H9 (cell line): ENCODE data around the gene POU1F1. TPM values are rescaled to one million over a fixed set of nuclear protein-coding genes. Genes with fewer than 3 reads are reported as not detected.

ENCODE experiments used
- DNase-seq: peaks from one replicate; pipeline ENCODE4 v3.0.0-alpha.2; 2017
- H2AFZ ChIP-seq: one replicate; pipeline ENCODE4 v1.6.1; 2013; ENCODE audit warnings: mild to moderate bottlenecking, low read length, control low read depth, moderate library complexity
- H2AK5ac ChIP-seq: 2 replicates; pipeline ENCODE4 v1.6.1; 2013; ENCODE audit warnings: low read length, control low read depth, mixed read lengths; ENCODE audit not compliant: insufficient read length
- H2BK120ac ChIP-seq: one replicate; pipeline ENCODE4 v1.6.1; 2013; ENCODE audit warnings: low read depth, mild to moderate bottlenecking, low read length, control low read depth, inconsistent platforms; ENCODE audit not compliant: poor library complexity, severe bottlenecking
- H2BK12ac ChIP-seq: 2 replicates; pipeline ENCODE4 v1.6.1; 2013; ENCODE audit warnings: low read length, control low read depth, mixed read lengths, low read depth; ENCODE audit not compliant: insufficient read length
- H2BK15ac ChIP-seq: 2 replicates; pipeline ENCODE4 v1.6.1; 2013; ENCODE audit warnings: low read depth, low read length, control low read depth
- H2BK20ac ChIP-seq: one replicate; pipeline ENCODE4 v1.6.1; 2013; ENCODE audit warnings: low read depth, mild to moderate bottlenecking, low read length, control low read depth, inconsistent platforms; ENCODE audit not compliant: poor library complexity, severe bottlenecking
- H2BK5ac ChIP-seq: 2 replicates; pipeline ENCODE4 v1.6.1; 2013; ENCODE audit warnings: low read length, control low read depth, mixed read lengths; ENCODE audit not compliant: insufficient read length
- H3K14ac ChIP-seq: 2 replicates; pipeline ENCODE4 v1.6.1; 2013; ENCODE audit warnings: low read length, control low read depth; ENCODE audit not compliant: insufficient read depth
- H3K18ac ChIP-seq: 2 replicates; pipeline ENCODE4 v1.6.1; 2013; ENCODE audit warnings: low read depth, mild to moderate bottlenecking, mixed read lengths, low read length, control low read depth; ENCODE audit not compliant: insufficient read length
- H3K23ac ChIP-seq: 2 replicates; pipeline ENCODE4 v1.6.1; 2013; ENCODE audit warnings: low read length, control low read depth, mixed read lengths, low read depth; ENCODE audit not compliant: insufficient read length
- H3K23me2 ChIP-seq: 2 replicates; pipeline ENCODE4 v1.6.1; 2013; ENCODE audit warnings: low read depth, mild to moderate bottlenecking, mixed read lengths, low read length, control low read depth; ENCODE audit not compliant: insufficient read length, poor library complexity, severe bottlenecking
- H3K27ac ChIP-seq: 2 replicates; pipeline ENCODE4 v1.5.1; 2013; ENCODE audit warnings: low read length, control low read depth, mixed read lengths, low read depth; ENCODE audit not compliant: insufficient read length
- H3K27me3 ChIP-seq: 2 replicates; pipeline ENCODE4 v1.6.1; 2013; ENCODE audit warnings: low read length, control low read depth, inconsistent platforms; ENCODE audit not compliant: insufficient read depth
- H3K4ac ChIP-seq: 2 replicates; pipeline ENCODE4 v1.6.1; 2013; ENCODE audit warnings: low read depth, mild to moderate bottlenecking, control low read depth, inconsistent platforms, low read length, moderate library complexity
- H3K4me1 ChIP-seq: 2 replicates; pipeline ENCODE4 v1.6.1; 2013; ENCODE audit warnings: low read length, control low read depth, inconsistent platforms; ENCODE audit not compliant: insufficient read depth
- H3K4me2 ChIP-seq: 2 replicates; pipeline ENCODE4 v1.6.1; 2013; ENCODE audit warnings: low read length, control low read depth, mixed read lengths; ENCODE audit not compliant: insufficient read length, insufficient read depth
- H3K56ac ChIP-seq: 2 replicates; pipeline ENCODE4 v1.6.1; 2013; ENCODE audit warnings: low read depth, mild to moderate bottlenecking, mixed read lengths, low read length, control low read depth; ENCODE audit not compliant: insufficient read length
- H3K79me1 ChIP-seq: 2 replicates; pipeline ENCODE4 v1.6.1; 2013; ENCODE audit warnings: low read depth, mild to moderate bottlenecking, moderate library complexity, low read length, control low read depth, inconsistent platforms; ENCODE audit not compliant: insufficient read depth, poor library complexity, severe bottlenecking
- H3K79me2 ChIP-seq: 2 replicates; pipeline ENCODE4 v1.6.1; 2013; ENCODE audit warnings: low read length, control low read depth, inconsistent platforms; ENCODE audit not compliant: insufficient read depth
- H3K9ac ChIP-seq: 2 replicates; pipeline ENCODE4 v1.6.1; 2013; ENCODE audit warnings: low read length, control low read depth, mixed read lengths; ENCODE audit not compliant: insufficient read length; ENCODE audit errors: extremely low read depth
- H3K9me3 ChIP-seq: one replicate; pipeline ENCODE4 v1.6.1; 2013; ENCODE audit warnings: low read depth, low read length, inconsistent platforms; ENCODE audit not compliant: control insufficient read depth
- H3T11ph ChIP-seq: one replicate; pipeline ENCODE4 v1.6.1; 2013; ENCODE audit warnings: mild to moderate bottlenecking, low read length, control low read depth, inconsistent platforms
- H4K20me1 ChIP-seq: one replicate; pipeline ENCODE4 v1.6.1; 2013; ENCODE audit not compliant: control insufficient read depth, insufficient read length, insufficient read depth
- H4K5ac ChIP-seq: 2 replicates; pipeline ENCODE4 v1.6.1; 2013; ENCODE audit warnings: low read depth, mild to moderate bottlenecking, mixed read lengths, low read length, control low read depth; ENCODE audit not compliant: insufficient read length
- H4K8ac ChIP-seq: replicated peaks from 2 replicates; pipeline ENCODE4 v1.6.1; 2013; ENCODE audit warnings: low read length, control low read depth, mixed read lengths, low read depth; ENCODE audit not compliant: insufficient read length
- H4K91ac ChIP-seq: 2 replicates; pipeline ENCODE4 v1.6.1; 2013; ENCODE audit warnings: low read depth, mild to moderate bottlenecking, moderate library complexity, mixed read lengths, low read length, control low read depth; ENCODE audit not compliant: insufficient read length
- H3K27ac Mint-ChIP-seq, 3 experiments: 2 replicates in 2 of 3; 3 replicates in 1 of 3; pipeline ENCODE4 v1.8.0; 2020 to 2021; ENCODE audit warnings: mixed read lengths in 3 of 3, mild to moderate bottlenecking in 1 of 3, moderate library complexity in 1 of 3
- H3K27me3 Mint-ChIP-seq: 2 replicates; pipeline ENCODE4 v1.8.0; 2021; ENCODE audit warnings: low read depth, mild to moderate bottlenecking, moderate library complexity, mixed read lengths
- H3K36me3 Mint-ChIP-seq, 3 experiments: 2 replicates in 2 of 3; 3 replicates in 1 of 3; pipeline ENCODE4 v1.8.0; 2020 to 2021; ENCODE audit warnings: low read depth in 3 of 3, mixed read lengths in 3 of 3; ENCODE audit not compliant: insufficient read depth in 1 of 3
- H3K4me1 Mint-ChIP-seq, 2 experiments: 2 replicates each; pipeline ENCODE4 v1.8.0; 2020; ENCODE audit warnings: mixed read lengths in 2 of 2
- H3K4me3 Mint-ChIP-seq, 2 experiments: 2 replicates in 1 of 2; 3 replicates in 1 of 2; pipeline ENCODE4 v1.8.0; 2020 to 2021; ENCODE audit warnings: mild to moderate bottlenecking in 2 of 2, mixed read lengths in 2 of 2, moderate library complexity in 1 of 2
- H3K9me3 Mint-ChIP-seq, 2 experiments: 2 replicates in 1 of 2; 3 replicates in 1 of 2; pipeline ENCODE4 v1.8.0; 2020; ENCODE audit warnings: mild to moderate bottlenecking in 2 of 2, mixed read lengths in 2 of 2, moderate library complexity in 1 of 2
- WGBS: extraction: QIAGEN DNeasy Blood & Tissue Kit; methylation state at CpG from one replicate; pipeline ENCODE4 v1.1.7; 2013; ENCODE audit warnings: missing lambda C conversion rate, low lambda C conversion rate, mixed read lengths; ENCODE audit not compliant: insufficient read length; ENCODE audit errors: extremely low coverage; 5-methylcytosine and 5-hydroxymethylcytosine counted together
- microRNA-seq: library from miRNA; unstranded; fragments of <30 nt; microRNA quantifications from one replicate; pipeline ENCODE4, GENCODE V29; 2020; ENCODE audit warnings: borderline microRNAs expressed
- total RNA-seq: library from RNA; stranded (reverse); gene quantifications from 2 replicates; pipeline ENCODE4 v1.2.1, GENCODE V29; 2021
- TF ChIP-seq, protein P1 (sequence below): fragments of 200-600 bp; sonication (generic); conservative IDR thresholded peaks from 3 replicates; pipeline ENCODE4 v1.8.0; 2021; ENCODE audit warnings: antibody characterized with exemption, mild to moderate bottlenecking

The POU1F1 gene
- total RNA-seq, 1 experiment from 2014 or later: not detected

GRCh38 chr3:87218560-87218959 lies 57.8 kb downstream of the POU1F1 start:
- Histone ChIP-seq H2BK5ac (no peak overlapping the region), H2AK5ac (no peak overlapping the region), H3K79me2 (no peaks in the 10 kb centered on the region), H3K27me3 (no peaks in the 10 kb centered on the region), H3T11ph (no peak overlapping the region), H2BK120ac (no peak overlapping the region), H3K9me3 (no peaks in the 10 kb centered on the region), H3K4me1 (no peaks in the 10 kb centered on the region), H2BK12ac (no peak overlapping the region), H3K23ac (no peak overlapping the region), H4K5ac (no peak overlapping the region), H3K9ac (no peak overlapping the region), H3K27ac (no peak overlapping the region), H2BK15ac (no peak overlapping the region), H3K18ac (no peak overlapping the region), H4K8ac (no peak overlapping the region), H2AFZ (no peak overlapping the region), H3K14ac (no peak overlapping the region), H3K79me1 (no peaks in the 10 kb centered on the region), H3K23me2 (no peaks in the 10 kb centered on the region), H4K91ac (no peak overlapping the region), H2BK20ac (no peak overlapping the region), H3K4ac (no peak overlapping the region), H4K20me1 (no peaks in the 10 kb centered on the region), H3K4me2 (no peak overlapping the region), H3K56ac (no peak overlapping the region)
- 0 out of 7 replicates have a peak, but pooled peaks cover 0 to 4% (median 0%) of the 10 kb centered on the region in 3 experiments for H3K36me3 Mint-ChIP-seq
- no peak for DNase-seq
- H3K4me1 Mint-ChIP-seq: no peaks in the 10 kb centered on the region
- H3K27ac Mint-ChIP-seq: no peak overlapping the region
- TF ChIP-seq, protein P1, sequence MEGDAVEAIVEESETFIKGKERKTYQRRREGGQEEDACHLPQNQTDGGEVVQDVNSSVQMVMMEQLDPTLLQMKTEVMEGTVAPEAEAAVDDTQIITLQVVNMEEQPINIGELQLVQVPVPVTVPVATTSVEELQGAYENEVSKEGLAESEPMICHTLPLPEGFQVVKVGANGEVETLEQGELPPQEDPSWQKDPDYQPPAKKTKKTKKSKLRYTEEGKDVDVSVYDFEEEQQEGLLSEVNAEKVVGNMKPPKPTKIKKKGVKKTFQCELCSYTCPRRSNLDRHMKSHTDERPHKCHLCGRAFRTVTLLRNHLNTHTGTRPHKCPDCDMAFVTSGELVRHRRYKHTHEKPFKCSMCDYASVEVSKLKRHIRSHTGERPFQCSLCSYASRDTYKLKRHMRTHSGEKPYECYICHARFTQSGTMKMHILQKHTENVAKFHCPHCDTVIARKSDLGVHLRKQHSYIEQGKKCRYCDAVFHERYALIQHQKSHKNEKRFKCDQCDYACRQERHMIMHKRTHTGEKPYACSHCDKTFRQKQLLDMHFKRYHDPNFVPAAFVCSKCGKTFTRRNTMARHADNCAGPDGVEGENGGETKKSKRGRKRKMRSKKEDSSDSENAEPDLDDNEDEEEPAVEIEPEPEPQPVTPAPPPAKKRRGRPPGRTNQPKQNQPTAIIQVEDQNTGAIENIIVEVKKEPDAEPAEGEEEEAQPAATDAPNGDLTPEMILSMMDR: no peak
- no peak overlapping the region for H3K4me3 Mint-ChIP-seq
- peaks cover 0 to 5% of the 10 kb centered on the region in 2 experiments; a peak in 4 of 5 replicates for H3K9me3 Mint-ChIP-seq
- H3K27me3 Mint-ChIP-seq: peaks cover 1% of the 10 kb centered on the region
- no CpG with 5 or more reads among the region's 1 CpG for whole genome bisulfite sequencing

Small RNAs within 50 kb of the gene (microRNA-seq; reads per million reads assigned to microRNA genes)
- gene MIR4795: not detected

Other genes starting within 250 kb of the POU1F1 start
- gene CHMP2B, start 49.3 kb downstream of the POU1F1 start, total RNA-seq: 38.5 and 39.3 TPM in 2 replicates